Endodermal cell (in vitro differentiated cells): ENCODE measurements around the gene TRIM42. TPM values are rescaled to one million over a fixed set of nuclear protein-coding genes. Genes with fewer than 3 reads are reported as not detected.

Experiments
- DNase-seq: peaks from one replicate; pipeline ENCODE4 v3.0.0-alpha.2; 2017
- H3K27ac ChIP-seq: 2 replicates; pipeline ENCODE4 v1.5.1; 2013; ENCODE audit warnings: mild to moderate bottlenecking, low read depth, low read length, moderate library complexity
- H3K27me3 ChIP-seq: 2 replicates; pipeline ENCODE4 v1.6.1; 2013; ENCODE audit warnings: mild to moderate bottlenecking, low read length, moderate library complexity; ENCODE audit not compliant: insufficient read depth, control insufficient read depth, poor library complexity, severe bottlenecking
- H3K36me3 ChIP-seq: 2 replicates; pipeline ENCODE4 v1.7.0; 2013; ENCODE audit warnings: mild to moderate bottlenecking, low read length, moderate library complexity; ENCODE audit not compliant: control insufficient read depth, insufficient read depth
- H3K4me1 ChIP-seq: one replicate; pipeline ENCODE4 v1.7.0; 2013; ENCODE audit warnings: low read length; ENCODE audit not compliant: control insufficient read depth, insufficient read depth
- H3K4me3 ChIP-seq: 2 replicates; pipeline ENCODE4 v1.5.1; 2013; ENCODE audit warnings: mild to moderate bottlenecking, low read length, moderate library complexity
- H3K9ac ChIP-seq: 2 replicates; pipeline ENCODE4 v1.6.1; 2013; ENCODE audit warnings: mild to moderate bottlenecking, low read length, moderate library complexity; ENCODE audit not compliant: poor library complexity, severe bottlenecking; ENCODE audit errors: extremely low read depth
- H3K9me3 ChIP-seq: 2 replicates; pipeline ENCODE4 v1.6.1; 2013; ENCODE audit warnings: mild to moderate bottlenecking, low read length, moderate library complexity; ENCODE audit not compliant: control insufficient read depth
- H3K27ac Mint-ChIP-seq: 2 replicates; pipeline ENCODE4 v1.8.0; 2020; ENCODE audit warnings: mixed read lengths
- H3K27me3 Mint-ChIP-seq: 2 replicates; pipeline ENCODE4 v1.8.0; 2021; ENCODE audit warnings: mild to moderate bottlenecking, mixed read lengths; ENCODE audit not compliant: insufficient read depth
- H3K36me3 Mint-ChIP-seq: 2 replicates; pipeline ENCODE4 v1.8.0; 2020; ENCODE audit warnings: low read depth, mixed read lengths
- H3K4me1 Mint-ChIP-seq: 2 replicates; pipeline ENCODE4 v1.8.0; 2020; ENCODE audit warnings: mixed read lengths
- H3K4me3 Mint-ChIP-seq: 2 replicates; pipeline ENCODE4 v1.8.0; 2020; ENCODE audit warnings: mild to moderate bottlenecking, moderate library complexity, mixed read lengths
- H3K9me3 Mint-ChIP-seq: 2 replicates; pipeline ENCODE4 v1.8.0; 2020; ENCODE audit warnings: mild to moderate bottlenecking, mixed read lengths
- CTCF ChIP-seq: fragments of 200-600 bp; sonication (generic); conservative IDR thresholded peaks from 2 replicates; pipeline ENCODE4 v1.5.0; 2021; ENCODE audit warnings: antibody characterized with exemption, mild to moderate bottlenecking
- WGBS, 2 experiments: methylation state at CpG; one replicate each; pipeline versions ENCODE4 v1.1.5 to v1.1.7; 2013; ENCODE audit warnings: missing lambda C conversion rate in 2 of 2, mixed read lengths in 1 of 2; ENCODE audit not compliant: insufficient coverage in 1 of 2, insufficient read length in 1 of 2; 5-methylcytosine and 5-hydroxymethylcytosine counted together
- total RNA-seq, 2 donors: library from RNA; stranded (reverse); fragmentation: NEBNext Ultra II Directional in 1 of 2; extraction: Animal tissue kit (Norgen Biotek cat#: 25700) in 1 of 2; gene quantifications; 2 replicates in 1 of 2; 3 replicates in 1 of 2; pipeline ENCODE4 v1.2.1, GENCODE V29; 2021

The TRIM42 gene
- total RNA-seq, 2 donors from 2014 or later = not detected

- Histone ChIP-seq H3K36me3 (no peaks in the 10 kb centered on the region), H3K9ac (no peak overlapping the region), H3K4me1 (no peaks in the 10 kb centered on the region), H3K9me3 (no peaks in the 10 kb centered on the region), H3K4me3 (no peak overlapping the region), H3K27ac (no peak overlapping the region), H3K27me3 (no peaks in the 10 kb centered on the region)
- H3K27me3 Mint-ChIP-seq = no peaks in the 10 kb centered on the region
- 85% methylated on average over 1 of the region's 1 CpG; no CpG with 5 or more reads in 1 of the 2 experiments for WGBS, 2 experiments
- DNase-seq = no peak
- TF ChIP-seq CTCF = no peak
- no peak overlapping the region for H3K4me3 Mint-ChIP-seq
- H3K27ac Mint-ChIP-seq = no peak overlapping the region
- peaks cover 15% of the 10 kb centered on the region for H3K4me1 Mint-ChIP-seq
- H3K36me3 Mint-ChIP-seq = no peaks in the 10 kb centered on the region
- no peaks in the 10 kb centered on the region for H3K9me3 Mint-ChIP-seq
Observed at GRCh38 chr3:140726066-140726465, 48.2 kb downstream of the TRIM42 start.

GRCh38 chr3:140727886-140728285, 50.0 kb downstream of the TRIM42 start:
- H3K36me3 Mint-ChIP-seq = no peaks in the 10 kb centered on the region
- peaks cover 15% of the 10 kb centered on the region for H3K4me1 Mint-ChIP-seq
- no peak overlapping the region for H3K4me3 ChIP-seq
- H3K36me3 ChIP-seq = no peaks in the 10 kb centered on the region
- 60 to 71% methylated on average over 1 to 4 of the region's 4 CpGs for WGBS, 2 experiments
- DNase-seq = no peak
- no peak for TF ChIP-seq CTCF
- no peaks in the 10 kb centered on the region for H3K27me3 ChIP-seq
- no peak overlapping the region for H3K4me3 Mint-ChIP-seq
- no peak overlapping the region for H3K27ac Mint-ChIP-seq
- H3K9me3 ChIP-seq = no peaks in the 10 kb centered on the region
- H3K4me1 ChIP-seq = no peaks in the 10 kb centered on the region
- H3K27me3 Mint-ChIP-seq = no peaks in the 10 kb centered on the region
- H3K27ac ChIP-seq = no peak overlapping the region
- H3K9me3 Mint-ChIP-seq = no peaks in the 10 kb centered on the region
- no peak overlapping the region for H3K9ac ChIP-seq

GRCh38 chr3:140731440-140732119, 53.7 kb downstream of the TRIM42 start:
- Mint-ChIP-seq H3K4me3 (no peak overlapping the region), H3K4me1 (peaks cover 15% of the 10 kb centered on the region), H3K27ac (no peak overlapping the region), H3K27me3 (peaks cover 5% of the 10 kb centered on the region), H3K36me3 (no peaks in the 10 kb centered on the region), H3K9me3 (no peaks in the 10 kb centered on the region)
- Histone ChIP-seq H3K36me3 (no peaks in the 10 kb centered on the region), H3K27ac (no peak overlapping the region), H3K4me3 (no peak overlapping the region), H3K27me3 (no peaks in the 10 kb centered on the region), H3K9me3 (no peaks in the 10 kb centered on the region), H3K4me1 (no peaks in the 10 kb centered on the region), H3K9ac (no peak overlapping the region)
- no peak for DNase-seq
- TF ChIP-seq CTCF = no peak
- WGBS, 2 experiments = 91 to 100% methylated on average over 3 to 6 of the region's 6 CpGs
